BE2C (cell line): ENCODE measurements around the gene TPST2.

Experiments
- DNase-seq: peaks from one replicate; pipeline ENCODE4 v3.0.0-alpha.2; 2020
- H3K27me3 ChIP-seq: fragments of 250-450 bp; sonication (Bioruptor Pico); 2 replicates; pipeline ENCODE4 v1.5.1; 2020; ENCODE audit warnings: mild to moderate bottlenecking
- H3K36me3 ChIP-seq: fragments of 250-450 bp; sonication (Bioruptor Pico); 2 replicates; pipeline ENCODE4 v1.5.1; 2020; ENCODE audit warnings: mild to moderate bottlenecking
- H3K4me1 ChIP-seq: fragments of 250-450 bp; sonication (Bioruptor Pico); 2 replicates; pipeline ENCODE4 v1.5.1; 2020
- H3K4me3 ChIP-seq: 2 replicates; pipeline ENCODE4 v1.5.1; 2011; ENCODE audit warnings: low read depth, low read length
- H3K9me3 ChIP-seq: fragments of 250-450 bp; sonication (Bioruptor Pico); 2 replicates; pipeline ENCODE4 v1.5.1; 2020
- TF ChIP-seq, protein P1 (sequence below): IDR thresholded peaks from 2 replicates; pipeline ENCODE4 v1.5.1; 2012; ENCODE audit warnings: mild to moderate bottlenecking, low read depth, low read length

Gene TPST2

DNA sequence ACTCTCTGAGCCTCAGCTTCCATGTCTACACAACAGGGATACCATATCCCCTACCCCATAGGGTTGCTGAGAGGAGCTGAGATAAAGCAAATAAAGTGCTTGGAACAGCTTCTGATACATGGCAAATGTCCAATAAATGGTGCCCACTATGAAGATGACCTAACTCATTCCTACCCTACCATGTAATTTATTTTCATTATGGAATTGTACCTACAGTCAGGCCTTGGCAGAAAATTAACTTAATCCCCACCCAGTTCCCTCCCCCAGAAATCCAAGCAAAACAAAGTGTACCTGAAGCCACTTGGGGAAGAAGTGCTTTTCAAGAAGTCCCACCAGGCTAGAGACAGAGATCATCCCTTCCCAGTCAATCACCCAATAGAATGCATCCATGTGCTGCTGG is 95.4 kb downstream of the TPST2 start:
- DNase-seq = no peak
- H3K36me3 ChIP-seq = peaks cover 85% of the 10 kb centered on the region
- TF ChIP-seq, protein P1, sequence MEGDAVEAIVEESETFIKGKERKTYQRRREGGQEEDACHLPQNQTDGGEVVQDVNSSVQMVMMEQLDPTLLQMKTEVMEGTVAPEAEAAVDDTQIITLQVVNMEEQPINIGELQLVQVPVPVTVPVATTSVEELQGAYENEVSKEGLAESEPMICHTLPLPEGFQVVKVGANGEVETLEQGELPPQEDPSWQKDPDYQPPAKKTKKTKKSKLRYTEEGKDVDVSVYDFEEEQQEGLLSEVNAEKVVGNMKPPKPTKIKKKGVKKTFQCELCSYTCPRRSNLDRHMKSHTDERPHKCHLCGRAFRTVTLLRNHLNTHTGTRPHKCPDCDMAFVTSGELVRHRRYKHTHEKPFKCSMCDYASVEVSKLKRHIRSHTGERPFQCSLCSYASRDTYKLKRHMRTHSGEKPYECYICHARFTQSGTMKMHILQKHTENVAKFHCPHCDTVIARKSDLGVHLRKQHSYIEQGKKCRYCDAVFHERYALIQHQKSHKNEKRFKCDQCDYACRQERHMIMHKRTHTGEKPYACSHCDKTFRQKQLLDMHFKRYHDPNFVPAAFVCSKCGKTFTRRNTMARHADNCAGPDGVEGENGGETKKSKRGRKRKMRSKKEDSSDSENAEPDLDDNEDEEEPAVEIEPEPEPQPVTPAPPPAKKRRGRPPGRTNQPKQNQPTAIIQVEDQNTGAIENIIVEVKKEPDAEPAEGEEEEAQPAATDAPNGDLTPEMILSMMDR = no peak

DNA sequence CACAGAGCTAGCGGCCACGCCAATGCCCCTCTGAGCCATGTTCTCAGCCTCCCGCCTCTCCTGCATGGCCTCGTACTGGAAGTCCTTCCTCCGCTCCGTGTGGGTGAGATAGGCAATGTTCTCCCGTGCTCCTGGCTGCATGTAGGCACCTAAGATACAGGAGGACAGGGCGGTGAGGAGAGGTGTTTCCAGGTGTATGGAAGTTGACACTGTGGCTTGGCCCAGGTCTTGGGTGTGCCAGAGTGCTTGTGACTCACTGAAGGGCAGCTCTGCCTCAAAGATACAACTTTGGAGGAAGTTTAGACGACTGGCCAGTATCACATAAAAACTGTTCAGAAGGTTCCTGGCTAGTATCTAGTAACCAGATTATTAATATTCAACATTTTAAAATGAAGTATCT is 97.7 kb downstream of the TPST2 start:
- Histone ChIP-seq H3K27me3 (no peaks in the 10 kb centered on the region), H3K4me3 (no peak overlapping the region), H3K36me3 (peaks cover 91% of the 10 kb centered on the region), H3K4me1 (no peaks in the 10 kb centered on the region), H3K9me3 (no peaks in the 10 kb centered on the region)
- TF ChIP-seq, protein P1 = no peak
- DNase-seq = no peak

More for the DNA sequence above, 95.4 kb downstream of the TPST2 start:
- Histone ChIP-seq H3K4me1 (no peaks in the 10 kb centered on the region), H3K4me3 (no peak overlapping the region), H3K27me3 (no peaks in the 10 kb centered on the region), H3K9me3 (no peaks in the 10 kb centered on the region)

DNA sequence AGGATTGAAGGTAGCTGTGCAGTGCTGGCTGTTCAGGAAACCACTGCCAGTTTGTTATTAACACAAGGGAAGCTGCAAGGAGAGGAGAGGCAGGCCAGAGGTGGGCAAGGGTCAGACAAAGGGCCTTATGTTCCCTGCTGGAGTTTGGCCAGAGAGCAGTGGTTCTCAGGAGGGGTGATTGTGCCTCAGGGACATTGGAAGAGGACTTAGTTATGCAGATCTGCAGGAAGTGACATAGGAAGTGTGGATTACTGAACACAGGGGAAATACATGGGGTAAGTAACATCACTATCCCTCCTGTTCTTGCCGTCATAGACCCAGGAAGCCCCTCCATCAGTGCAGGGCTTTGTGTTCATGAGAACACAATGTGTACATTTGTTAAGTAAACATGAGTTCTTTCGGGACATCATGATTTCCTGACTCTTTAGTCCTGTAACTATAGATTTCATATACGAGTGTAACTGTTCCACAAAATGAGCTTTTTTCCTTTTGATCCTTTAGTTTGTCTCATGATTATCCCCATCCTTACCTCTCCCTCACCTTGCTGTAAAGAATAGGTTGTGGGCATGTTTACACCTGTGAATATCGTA is 100.4 kb downstream of the TPST2 start:
- no peak for DNase-seq
- Histone ChIP-seq H3K4me3 (no peak overlapping the region), H3K36me3 (peaks cover 71% of the 10 kb centered on the region), H3K27me3 (no peaks in the 10 kb centered on the region), H3K9me3 (no peaks in the 10 kb centered on the region), H3K4me1 (no peaks in the 10 kb centered on the region)
- TF ChIP-seq, protein P1 = no peak

DNA sequence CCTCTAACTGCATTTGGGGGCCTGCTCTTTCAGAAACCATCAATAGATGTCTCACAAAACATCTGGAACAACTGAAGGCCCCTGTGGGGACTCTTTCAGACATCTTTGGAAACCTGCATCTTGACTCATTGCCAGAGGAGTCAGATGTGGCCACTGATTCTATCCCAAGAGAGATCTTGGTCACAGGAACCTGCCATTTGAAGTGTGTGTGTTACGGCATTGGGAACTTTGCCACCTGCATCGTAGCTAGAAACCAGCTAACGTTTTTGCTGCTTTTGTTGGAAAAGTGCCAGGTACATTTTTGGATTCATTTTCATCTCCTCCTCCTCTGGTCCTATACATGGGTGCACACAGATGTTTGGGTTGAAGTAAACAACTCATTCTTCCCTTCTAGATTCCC is 101.9 kb downstream of the TPST2 start:
- peaks cover 56% of the 10 kb centered on the region for H3K36me3 ChIP-seq
- H3K4me1 ChIP-seq = no peaks in the 10 kb centered on the region
- H3K4me3 ChIP-seq = no peak overlapping the region
- no peaks in the 10 kb centered on the region for H3K27me3 ChIP-seq
- DNase-seq = no peak
- H3K9me3 ChIP-seq = no peaks in the 10 kb centered on the region
- TF ChIP-seq, protein P1 = no peak

DNA sequence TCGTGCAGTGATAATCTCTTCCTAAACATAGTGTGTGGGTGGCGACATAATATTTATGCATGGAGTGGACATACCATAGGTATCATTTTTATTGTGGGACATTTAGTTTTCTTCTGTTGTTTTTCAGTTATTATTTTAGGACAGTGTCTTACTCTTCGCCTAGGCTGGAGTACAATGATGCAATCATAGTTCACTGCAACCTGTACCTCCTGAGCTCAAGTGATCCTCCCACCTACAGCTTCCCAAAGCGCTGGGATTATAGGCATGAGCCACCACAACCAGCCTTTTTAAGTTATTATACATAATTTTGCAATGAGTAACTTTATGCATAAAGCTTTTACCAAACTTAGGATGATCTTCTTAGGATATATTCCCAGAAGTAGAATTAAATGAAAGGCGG is 103.5 kb downstream of the TPST2 start:
- peaks cover 40% of the 10 kb centered on the region for H3K36me3 ChIP-seq
- H3K9me3 ChIP-seq = no peaks in the 10 kb centered on the region
- TF ChIP-seq, protein P1 = no peak
- DNase-seq = no peak
- H3K4me3 ChIP-seq = no peak overlapping the region
- H3K27me3 ChIP-seq = no peaks in the 10 kb centered on the region
- H3K4me1 ChIP-seq = peaks cover 2% of the 10 kb centered on the region; the same call in 1 of the 2 replicates

DNA sequence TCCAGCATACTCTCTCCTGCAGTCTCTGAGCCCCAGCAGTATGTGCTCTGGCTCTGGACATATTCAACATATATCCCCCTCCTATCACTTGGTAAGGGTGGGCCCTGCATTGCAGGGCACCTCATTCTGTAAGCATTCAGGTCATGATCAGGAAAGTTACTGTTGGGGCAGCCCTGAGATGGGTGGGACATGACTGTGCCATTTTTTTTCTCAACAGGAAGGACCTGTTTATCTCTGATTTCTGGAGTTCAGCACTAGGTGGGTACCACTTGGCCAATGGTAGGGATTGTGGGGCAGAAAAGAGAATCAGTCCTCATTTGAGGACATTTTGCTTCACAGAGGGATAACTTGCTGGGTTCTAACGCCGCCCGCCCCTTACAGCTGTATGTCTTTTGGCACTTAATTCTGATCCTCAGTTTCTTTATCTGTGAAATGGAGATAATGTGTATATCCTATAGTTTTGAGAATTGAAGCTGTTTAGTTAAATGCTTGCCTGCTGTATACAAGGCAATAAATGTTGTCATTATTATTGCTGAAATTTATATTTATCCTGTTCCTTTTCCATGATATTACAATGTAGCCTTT is 104.0 kb downstream of the TPST2 start:
- H3K4me1 ChIP-seq = peaks cover 2% of the 10 kb centered on the region; the same call in 1 of the 2 replicates
- DNase-seq = no peak
- TF ChIP-seq, protein P1 = no peak
- H3K36me3 ChIP-seq = peaks cover 35% of the 10 kb centered on the region
- H3K27me3 ChIP-seq = no peaks in the 10 kb centered on the region
- no peak overlapping the region for H3K4me3 ChIP-seq
- H3K9me3 ChIP-seq = no peaks in the 10 kb centered on the region
